ENCODE results near the gene HBEGF. TPM values are rescaled to one million over a fixed set of nuclear protein-coding genes. Genes with fewer than 3 reads are reported as not detected.

HBEGF gene
- total RNA-seq, 1 donor from 2014 or later = 44.3 TPM

GRCh38 chr5:140324617-140325241 lies 21.7 kb downstream of the HBEGF start:
- Histone ChIP-seq H3K4me1 (peaks cover 57% of the 10 kb centered on the region), H3K36me3 (no peaks in the 10 kb centered on the region), H3K4me3 (no peak overlapping the region), H3K27ac (no peak overlapping the region), H3K9me3 (no peaks in the 10 kb centered on the region), H3K27me3 (no peaks in the 10 kb centered on the region)
- TF ChIP-seq CTCF (IDR thresholded peaks at IDR 0.05) = no peak
- ATAC-seq (peak; percentile 76), DNase-seq (no peak)
- intact Hi-C loops (cut with DNase I) = no loop called here

- no peak for TF ChIP-seq CTCF (IDR thresholded peaks at IDR 0.05)
- DNase-seq (no peak), ATAC-seq (no peak)
- H3K4me1 ChIP-seq = peaks cover 58% of the 10 kb centered on the region
- no peaks in the 10 kb centered on the region for H3K9me3 ChIP-seq
- intact Hi-C loops (cut with DNase I) = no loop called here
- H3K4me3 ChIP-seq = no peak overlapping the region
- H3K27ac ChIP-seq = peak overlapping the region; percentile 75
- no peaks in the 10 kb centered on the region for H3K27me3 ChIP-seq
- no peaks in the 10 kb centered on the region for H3K36me3 ChIP-seq
Observed at GRCh38 chr5:140324041-140324600, 22.3 kb downstream of the HBEGF start.

GRCh38 chr5:140322751-140323731 lies 23.4 kb downstream of the HBEGF start:
- peak; percentile 32 for ATAC-seq
- no peaks in the 10 kb centered on the region for H3K9me3 ChIP-seq
- no peak overlapping the region for H3K4me3 ChIP-seq
- TF ChIP-seq CTCF (IDR thresholded peaks at IDR 0.05) = no peak
- no peaks in the 10 kb centered on the region for H3K36me3 ChIP-seq
- H3K27ac ChIP-seq = peak overlapping the region; percentile 75
- H3K27me3 ChIP-seq = no peaks in the 10 kb centered on the region
- peaks cover 61% of the 10 kb centered on the region for H3K4me1 ChIP-seq
- intact Hi-C loops (cut with DNase I) = no loop called here
- DNase-seq = no peak

GRCh38 chr5:140321796-140322195 lies 24.6 kb downstream of the HBEGF start:
- Histone ChIP-seq H3K36me3 (no peaks in the 10 kb centered on the region), H3K4me1 (peaks cover 53% of the 10 kb centered on the region), H3K4me3 (no peak overlapping the region), H3K27ac (no peak overlapping the region), H3K27me3 (no peaks in the 10 kb centered on the region), H3K9me3 (no peaks in the 10 kb centered on the region)
- intact Hi-C loops (cut with DNase I) = no loop called here
- TF ChIP-seq CTCF (IDR thresholded peaks at IDR 0.05) = no peak
- ATAC-seq = peak; percentile 87
- DNase-seq = peak; percentile 77

- Histone ChIP-seq H3K9me3 (no peaks in the 10 kb centered on the region), H3K36me3 (no peaks in the 10 kb centered on the region), H3K4me1 (peaks cover 47% of the 10 kb centered on the region), H3K27ac (no peak overlapping the region), H3K27me3 (no peaks in the 10 kb centered on the region), H3K4me3 (no peak overlapping the region)
- DNase-seq (no peak), ATAC-seq (peak; percentile 41)
- intact Hi-C loops (cut with DNase I) = no loop called here
- TF ChIP-seq CTCF (IDR thresholded peaks at IDR 0.05) = no peak
Observed at GRCh38 chr5:140319833-140320232, 26.6 kb downstream of the HBEGF start.
